ENCODE data around the gene LAP3. TPM values are rescaled to one million over a fixed set of nuclear protein-coding genes. Genes with fewer than 3 reads are reported as not detected.
"Not testable (repeated sequence)": the region's sequence is repeated elsewhere in the genome, so short reads cannot be mapped to it uniquely, and the experiment has no call there.

LAP3 gene
- total RNA-seq = 58.9 TPM
- long read RNA-seq, transcript LAP3-201 (13 exons, 2,213 nt) = major isoform, 129 of 141 reads
- long read RNA-seq, partial matches to known transcripts = 7 of 141 reads
- long read RNA-seq, other reads (novel, unspliced or antisense) = 4 of 141 reads

DNA sequence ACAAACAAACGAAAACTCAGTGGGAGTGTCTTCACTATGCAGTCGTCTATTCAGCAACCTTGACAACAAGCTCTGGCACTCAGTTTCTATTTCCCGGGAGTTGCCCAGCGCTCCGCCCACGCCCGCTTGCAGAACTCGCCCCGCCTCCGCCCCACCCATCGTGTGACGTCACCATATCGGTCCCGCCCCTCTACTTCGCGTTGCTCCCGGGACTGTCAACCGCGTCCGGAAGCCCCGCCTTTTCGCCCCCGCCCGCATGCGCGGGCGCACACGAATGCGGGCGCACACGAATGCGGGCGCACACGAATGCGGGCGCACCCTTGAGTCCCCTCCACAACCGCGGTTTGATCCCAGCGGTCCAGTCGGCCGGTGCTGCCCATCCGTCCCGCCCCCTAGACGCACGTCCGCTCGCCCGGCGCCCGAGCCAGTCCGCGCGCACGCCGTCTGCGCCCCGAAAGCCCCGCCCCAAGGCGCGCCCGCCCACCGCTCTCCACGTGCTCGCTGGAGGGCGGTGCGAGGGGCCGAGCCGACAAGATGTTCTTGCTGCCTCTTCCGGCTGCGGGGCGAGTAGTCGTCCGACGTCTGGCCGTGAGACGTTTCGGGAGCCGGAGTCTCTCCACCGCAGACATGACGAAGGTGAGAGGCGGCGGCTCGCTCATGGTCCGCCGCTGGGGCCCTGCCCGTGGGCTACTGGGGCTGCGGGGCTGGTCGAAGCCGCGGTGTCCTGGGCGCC lies at the start of gene LAP3:
LAP3 (plus strand) TSS at position 267 of the 733 bp plus-strand sequence; CDS start at position 535, 268 bp downstream.
- peak; percentile 100 for DNase-seq (ENCODE audit: low spot score)
- intact Hi-C loops (cut with DNase I) = loop anchor here (1.0 to 2.0 kb wide), 2 partner anchors 233 to 444 kb away; partner anchors contain the start of genes DCAF16, LCORL and NCAPG

DNA sequence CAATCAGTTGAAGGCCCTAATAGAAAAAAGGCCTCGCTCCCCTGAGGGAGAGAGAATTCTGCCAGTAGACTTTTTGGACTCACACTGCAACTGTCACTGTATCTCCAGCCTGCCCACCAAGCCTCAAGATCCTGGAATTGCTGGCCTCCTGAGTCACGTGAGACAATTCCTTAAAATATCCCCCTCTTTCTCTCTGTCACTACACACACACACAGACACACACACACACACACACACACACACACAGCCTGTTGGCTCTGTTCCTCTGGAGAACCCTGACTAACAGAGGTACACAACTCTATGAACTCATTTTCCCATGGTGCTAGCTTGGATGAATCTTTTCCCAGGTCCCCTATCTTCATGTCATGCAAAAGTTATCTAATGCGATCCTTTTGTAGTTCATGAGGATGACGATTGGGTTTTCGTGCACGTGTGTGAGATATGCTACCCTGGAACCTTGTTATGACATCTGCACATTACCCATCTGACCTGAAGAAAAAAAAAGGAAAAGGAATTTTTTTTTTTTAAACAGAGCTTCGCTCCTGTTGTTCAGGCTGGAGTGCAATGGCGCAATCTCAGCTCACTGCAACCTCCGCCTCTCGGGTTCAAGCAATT lies 48.3 kb upstream of the LAP3 start:
- intact Hi-C loops (cut with DNase I) = no loop called here
- no peak for DNase-seq (ENCODE audit: low spot score)

DNA sequence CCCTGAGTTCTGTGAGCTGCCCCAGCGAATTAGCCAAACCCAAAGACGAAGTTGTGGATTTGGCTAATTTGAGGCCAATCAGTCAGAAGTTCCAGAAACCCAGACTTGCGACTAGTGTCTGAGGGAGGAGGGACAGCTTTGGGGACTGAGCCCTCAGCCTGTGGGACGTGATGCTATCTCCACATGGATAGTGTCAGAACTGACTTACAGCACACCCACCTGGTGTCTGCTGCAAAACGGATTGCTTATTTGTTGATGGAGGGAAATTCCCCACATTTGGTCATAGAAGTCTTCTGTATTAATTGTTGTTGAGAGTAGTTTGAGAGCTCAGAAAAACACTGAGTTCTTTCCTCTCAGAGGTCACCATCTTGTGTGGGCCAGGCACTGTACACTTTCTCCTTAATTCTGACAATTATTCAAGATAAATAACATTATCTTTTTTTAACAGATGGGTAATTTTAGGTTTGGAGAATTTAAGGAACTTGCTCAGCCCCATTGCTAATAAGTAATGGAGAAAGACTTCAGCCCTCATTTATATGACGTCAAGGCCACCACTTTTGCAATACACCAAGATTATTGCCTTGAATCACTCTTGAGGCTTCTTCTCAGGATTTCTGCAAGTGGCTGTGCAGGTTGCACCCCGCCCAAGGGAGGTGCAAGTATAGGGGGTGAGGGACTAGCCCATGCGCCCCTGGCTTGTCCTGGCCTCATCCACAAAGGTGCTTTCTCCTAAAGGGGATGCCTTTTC lies 45.3 kb upstream of the LAP3 start:
- intact Hi-C loops (cut with DNase I) = no loop called here
- no peak for DNase-seq (ENCODE audit: low spot score)

DNA sequence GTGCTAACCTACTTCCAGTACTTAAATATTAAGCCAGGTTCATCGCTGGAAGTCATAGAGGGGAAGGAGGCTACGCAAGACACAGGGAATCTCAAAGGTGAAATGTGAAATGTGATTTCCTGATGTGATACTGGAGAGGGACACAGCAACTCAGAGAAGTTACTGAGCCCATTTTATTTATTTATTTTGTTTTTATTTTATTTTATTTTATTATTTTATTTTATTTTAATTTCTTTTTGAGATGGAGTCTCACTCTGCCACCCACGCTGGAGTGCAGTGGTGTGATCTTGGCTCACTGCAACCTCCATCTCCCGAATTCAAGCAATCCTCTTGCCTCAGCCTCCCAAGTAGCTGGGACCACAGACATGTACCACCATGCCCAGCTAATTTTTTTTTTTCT lies 42.3 kb upstream of the LAP3 start:
- intact Hi-C loops (cut with DNase I) = no loop called here
- no peak for DNase-seq (ENCODE audit: low spot score)

DNA sequence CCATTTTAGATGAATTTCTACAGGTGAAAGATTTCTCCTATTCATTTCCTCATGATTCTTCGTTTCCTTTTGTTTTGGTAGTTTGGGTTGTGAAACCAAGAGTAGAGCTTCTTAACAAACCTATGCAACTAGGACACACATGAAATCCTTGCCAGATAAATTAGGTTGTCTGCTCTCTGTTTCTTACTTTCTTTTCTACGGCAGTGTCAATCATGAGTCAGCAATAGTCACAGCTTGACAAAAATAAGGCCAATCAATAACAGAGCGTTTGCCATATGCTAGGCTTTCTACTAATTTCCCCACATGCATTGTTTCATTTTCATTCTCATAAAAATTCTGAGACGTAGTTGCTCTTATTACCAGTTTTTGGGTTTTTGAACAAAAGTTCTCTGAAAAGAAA lies 41.8 kb upstream of the LAP3 start:
- no peak for DNase-seq (ENCODE audit: low spot score)
- intact Hi-C loops (cut with DNase I) = no loop called here

DNA sequence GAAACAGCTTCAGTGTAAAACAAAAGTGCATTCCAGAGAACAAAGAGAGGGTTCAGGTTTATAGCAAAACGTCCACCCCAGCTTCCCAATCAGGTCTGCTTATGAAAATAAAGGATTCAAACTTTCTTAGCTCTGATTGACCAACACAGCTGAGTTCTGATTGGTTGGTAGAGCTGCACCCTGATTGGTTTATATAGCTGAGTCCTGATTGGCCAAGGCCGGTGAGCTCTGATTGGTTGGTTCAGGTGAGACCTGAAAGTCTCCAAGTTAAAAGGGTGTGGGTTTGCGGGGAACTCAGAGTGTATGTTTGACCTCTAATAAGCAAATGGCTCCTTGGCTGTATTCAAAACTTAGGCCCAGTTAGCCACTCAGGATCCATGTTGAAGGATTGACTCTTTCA lies 41.1 kb upstream of the LAP3 start:
- intact Hi-C loops (cut with DNase I) = no loop called here
- no peak for DNase-seq (ENCODE audit: low spot score)

DNA sequence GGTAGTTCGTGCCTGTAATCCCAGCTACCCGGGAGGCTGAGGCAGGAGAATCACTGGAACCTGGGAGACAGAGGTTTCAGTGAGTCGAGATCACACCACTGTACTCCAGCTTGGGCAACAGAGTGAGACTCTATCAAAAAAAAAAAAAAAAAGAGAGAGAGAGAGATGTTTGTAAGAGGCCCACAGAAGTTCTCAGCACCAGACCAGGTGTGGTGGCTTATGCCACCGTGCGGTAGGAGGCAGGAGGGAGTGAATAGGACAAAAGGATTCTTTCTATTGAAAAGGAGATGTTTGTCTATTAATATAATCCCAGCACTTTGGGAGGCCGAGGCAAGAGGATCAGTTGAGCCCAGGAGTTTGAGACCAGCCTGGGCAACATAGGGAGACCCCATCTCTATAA lies 39.9 kb upstream of the LAP3 start:
- DNase-seq (ENCODE audit: low spot score); intact Hi-C loops (cut with DNase I): not testable (repeated sequence)

DNA sequence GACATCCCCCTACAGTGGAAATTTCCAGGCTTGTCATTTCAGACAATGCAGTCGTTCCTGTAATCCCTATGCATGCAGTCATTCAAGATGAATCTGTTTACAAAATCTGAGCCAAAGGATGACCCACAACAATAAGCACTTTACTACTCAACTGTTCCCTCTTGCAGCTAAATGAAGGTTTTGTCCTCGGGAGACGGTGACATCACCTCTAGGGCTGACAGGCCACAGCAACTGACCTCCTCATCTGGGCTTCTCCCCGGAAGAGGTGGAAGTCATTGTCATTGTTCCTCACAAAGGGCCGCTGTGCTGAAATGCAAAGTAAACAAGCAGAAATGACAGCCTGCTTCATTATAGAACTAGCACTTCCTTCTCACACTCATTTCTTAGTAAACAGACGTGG lies 32.8 kb upstream of the LAP3 start:
- intact Hi-C loops (cut with DNase I) = no loop called here
- DNase-seq (ENCODE audit: low spot score) = no peak

DNA sequence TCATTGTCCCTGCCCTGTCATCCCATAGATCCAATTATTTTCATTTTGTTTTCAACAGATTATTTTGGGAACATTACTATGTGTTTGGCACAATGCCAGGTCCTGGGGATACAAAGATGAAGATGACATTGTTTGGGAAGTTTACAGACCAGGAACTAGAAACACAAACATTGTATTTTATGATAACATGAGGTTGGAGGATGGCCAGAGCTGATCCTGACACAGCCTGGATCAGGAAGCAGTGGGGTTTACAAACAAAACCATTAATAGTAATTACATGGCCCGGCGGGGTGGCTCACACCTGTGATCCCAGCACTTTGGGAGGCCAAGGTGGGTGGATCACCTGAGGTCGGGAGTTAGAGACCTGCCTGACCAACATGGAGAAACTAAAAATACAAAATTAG lies 32.2 kb upstream of the LAP3 start:
- no peak for DNase-seq (ENCODE audit: low spot score)
- intact Hi-C loops (cut with DNase I) = loop anchor here (5.0 kb wide), 2 partner anchors 262 to 1047 kb away; no protein-coding TSS in a partner anchor

DNA sequence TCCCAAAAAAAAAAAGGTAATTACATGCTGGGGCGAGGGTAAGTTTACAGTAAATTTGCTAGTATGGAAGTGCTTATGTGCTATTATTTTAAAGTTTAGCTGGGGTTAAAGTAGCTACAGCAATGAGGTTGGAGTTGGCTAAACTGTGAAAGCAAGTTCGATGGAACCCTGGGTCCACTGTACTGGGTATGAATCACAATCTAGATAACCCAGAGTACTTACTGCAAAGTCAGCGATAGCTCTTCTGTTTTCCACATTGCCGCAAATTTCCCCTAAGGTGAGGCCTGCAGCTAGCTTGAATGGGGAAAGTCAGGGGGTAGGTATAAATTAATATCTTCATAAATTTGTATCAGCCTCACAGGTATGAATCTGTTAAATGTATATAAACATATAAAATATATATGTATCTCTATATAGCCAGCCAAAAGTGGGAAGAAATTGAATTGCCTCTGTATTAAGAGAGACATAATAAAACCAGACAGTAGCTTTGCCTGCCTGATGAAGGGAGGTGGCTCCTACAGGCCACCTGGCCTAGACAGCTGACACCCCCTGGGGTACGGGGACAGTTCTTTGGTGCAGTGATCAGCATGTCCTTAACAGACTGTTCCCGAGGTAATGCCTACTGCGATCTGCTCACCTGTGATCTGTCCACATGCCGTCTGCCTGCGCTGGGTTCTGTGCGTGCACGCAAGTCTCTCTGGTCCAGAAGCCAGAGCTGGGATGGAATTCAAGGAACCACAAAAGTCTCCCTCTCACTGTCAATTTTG lies 31.4 kb upstream of the LAP3 start:
- intact Hi-C loops (cut with DNase I) = loop anchor here (5.0 kb wide), 2 partner anchors 262 to 1047 kb away; no protein-coding TSS in a partner anchor
- DNase-seq (ENCODE audit: low spot score) = no peak

DNA sequence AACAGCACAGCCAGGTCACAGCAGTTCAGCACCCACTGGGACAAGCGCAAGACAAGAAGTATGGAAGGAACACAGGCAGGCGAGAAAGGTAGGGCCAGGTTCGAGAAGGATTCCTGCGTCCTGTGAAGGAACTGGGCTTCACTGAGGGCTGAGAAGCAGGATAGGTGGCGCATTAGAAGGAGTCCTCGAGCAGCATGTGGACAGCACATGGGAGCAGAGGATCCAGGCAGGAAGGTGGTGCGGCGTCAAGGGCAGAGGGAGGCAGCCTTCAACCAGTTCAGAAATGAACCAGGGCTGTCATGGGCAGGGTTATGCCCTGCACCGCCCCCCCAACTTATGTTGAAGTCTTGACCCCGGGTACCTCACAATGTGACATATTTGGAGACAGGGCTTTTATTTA lies 30.8 kb upstream of the LAP3 start:
- intact Hi-C loops (cut with DNase I) = loop anchor here (5.0 kb wide), 2 partner anchors 261 to 1046 kb away; no protein-coding TSS in a partner anchor
- DNase-seq (ENCODE audit: low spot score) = no peak

DNA sequence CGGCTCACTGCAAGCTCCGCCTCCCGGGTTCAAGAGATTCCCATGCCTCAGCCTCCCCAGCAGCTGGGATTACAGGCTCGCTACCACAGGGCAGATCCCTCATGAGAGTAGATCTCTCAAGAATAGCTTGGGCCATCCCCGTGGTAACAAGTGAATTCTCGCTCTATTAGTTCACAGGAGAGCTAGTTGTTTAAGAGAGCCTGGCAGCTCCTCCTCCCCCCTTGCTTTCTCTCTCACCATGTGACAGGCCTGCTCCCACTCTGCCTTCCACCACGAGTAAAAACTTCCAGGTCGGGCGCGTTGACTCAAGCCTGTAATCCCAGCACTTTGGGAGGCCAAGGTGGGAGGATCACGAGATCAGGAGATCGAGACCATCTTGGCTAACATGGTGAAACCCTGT lies 30.3 kb upstream of the LAP3 start:
- DNase-seq (ENCODE audit: low spot score) = no peak
- intact Hi-C loops (cut with DNase I) = loop anchor here (5.0 kb wide), 2 partner anchors 261 to 1046 kb away; no protein-coding TSS in a partner anchor

DNA sequence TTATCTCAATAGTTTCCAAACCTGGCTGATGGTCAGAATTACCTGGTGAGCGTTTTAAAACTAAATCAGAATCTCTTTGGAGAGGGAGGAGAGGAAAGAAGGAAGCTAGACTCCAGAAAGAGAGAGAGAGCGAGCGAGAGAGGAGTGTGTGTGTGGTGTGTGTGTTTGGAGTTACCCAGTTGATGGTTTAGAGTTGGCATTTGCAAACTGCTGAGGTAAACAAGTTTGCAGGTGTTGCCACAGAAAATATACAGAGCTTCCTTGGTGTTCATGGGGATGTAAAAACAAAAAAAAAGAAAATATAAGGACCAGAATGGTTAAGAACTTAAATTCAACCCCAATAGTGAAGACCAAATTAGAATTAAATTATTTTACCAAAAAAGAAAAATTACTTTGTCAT lies 26.4 kb upstream of the LAP3 start:
- DNase-seq (ENCODE audit: low spot score) = no peak
- intact Hi-C loops (cut with DNase I) = no loop called here

DNA sequence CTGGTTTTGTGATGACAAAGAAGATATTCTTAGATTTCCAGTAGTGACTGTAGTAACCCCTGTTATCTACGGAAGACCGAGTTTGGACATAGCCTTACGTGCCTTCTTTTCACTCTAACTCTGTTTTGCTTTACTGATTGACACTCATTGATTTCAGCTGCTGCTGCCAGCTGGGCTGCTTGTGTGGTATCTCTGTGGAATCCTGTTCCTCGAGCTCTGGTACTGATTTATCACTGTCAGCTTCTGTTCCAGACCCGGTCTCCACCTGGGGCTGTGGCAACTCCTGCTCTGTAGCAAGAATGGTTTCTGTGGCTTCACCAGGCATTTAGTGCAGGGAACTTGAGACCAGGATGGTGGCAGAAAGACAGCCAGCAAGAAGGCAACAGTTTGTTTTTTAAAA lies 24.6 kb upstream of the LAP3 start:
- intact Hi-C loops (cut with DNase I) = no loop called here

DNA sequence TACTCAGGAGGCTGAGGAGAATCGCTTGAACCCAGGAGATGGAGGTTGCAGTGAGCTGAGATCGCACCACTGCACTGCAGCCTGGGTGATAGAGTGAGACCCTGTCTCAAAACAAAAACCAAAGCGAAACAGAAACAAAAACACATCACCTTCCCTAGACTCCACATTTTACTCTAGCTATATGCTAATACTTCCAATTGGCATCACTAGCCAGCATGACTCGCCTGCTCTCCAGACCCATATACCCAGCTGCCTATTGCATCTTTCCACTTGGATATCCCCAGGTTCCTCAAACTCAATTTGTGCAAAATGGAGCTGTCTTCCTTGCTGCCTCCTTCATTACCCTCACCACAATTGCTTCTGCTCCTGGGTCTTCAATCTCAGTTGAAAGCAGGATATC lies 22.4 kb upstream of the LAP3 start:
- intact Hi-C loops (cut with DNase I) = no loop called here
- DNase-seq (ENCODE audit: low spot score) = no peak

More for the DNA sequence above, 24.6 kb upstream of the LAP3 start:
- no peak for DNase-seq (ENCODE audit: low spot score)

DNA sequence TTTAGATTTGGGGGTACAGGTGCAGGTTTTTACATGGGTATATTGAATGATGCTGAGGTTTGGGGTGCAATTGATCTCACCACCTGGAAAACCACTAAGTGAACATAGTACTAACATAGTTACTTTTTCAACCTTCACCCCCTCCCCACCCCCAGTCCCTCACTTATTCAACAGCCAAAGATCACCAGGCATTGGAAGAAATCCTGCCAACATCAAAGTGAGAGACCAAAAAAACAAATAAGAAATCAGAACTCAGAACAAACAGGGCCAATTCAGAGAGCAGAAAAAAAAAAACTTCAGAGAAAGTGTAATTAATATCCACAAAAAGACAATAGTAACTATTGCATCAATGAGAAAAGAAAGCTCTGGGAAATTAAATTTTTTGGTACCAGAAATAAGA lies 20.5 kb upstream of the LAP3 start:
- DNase-seq (ENCODE audit: low spot score) = no peak
- intact Hi-C loops (cut with DNase I) = no loop called here

DNA sequence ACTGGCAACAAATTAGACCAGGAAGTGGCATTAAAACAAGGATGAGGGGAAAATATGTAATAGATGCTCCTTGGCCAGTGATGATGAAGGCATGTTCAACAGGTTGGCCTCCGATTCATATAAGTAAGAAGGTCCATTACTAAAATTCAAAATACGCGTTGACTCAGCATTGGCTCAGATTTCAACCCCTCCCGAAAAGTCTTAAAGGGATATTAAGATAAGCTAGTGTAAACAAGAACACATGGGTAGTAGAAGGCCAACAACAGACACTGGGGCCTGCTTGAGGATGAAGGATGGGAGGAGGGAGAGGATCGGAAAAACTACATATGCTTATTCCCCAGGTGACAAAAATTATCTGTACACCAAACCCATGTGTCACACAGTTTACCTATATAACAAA lies 19.1 kb upstream of the LAP3 start:
- intact Hi-C loops (cut with DNase I) = no loop called here
- DNase-seq (ENCODE audit: low spot score) = no peak

DNA sequence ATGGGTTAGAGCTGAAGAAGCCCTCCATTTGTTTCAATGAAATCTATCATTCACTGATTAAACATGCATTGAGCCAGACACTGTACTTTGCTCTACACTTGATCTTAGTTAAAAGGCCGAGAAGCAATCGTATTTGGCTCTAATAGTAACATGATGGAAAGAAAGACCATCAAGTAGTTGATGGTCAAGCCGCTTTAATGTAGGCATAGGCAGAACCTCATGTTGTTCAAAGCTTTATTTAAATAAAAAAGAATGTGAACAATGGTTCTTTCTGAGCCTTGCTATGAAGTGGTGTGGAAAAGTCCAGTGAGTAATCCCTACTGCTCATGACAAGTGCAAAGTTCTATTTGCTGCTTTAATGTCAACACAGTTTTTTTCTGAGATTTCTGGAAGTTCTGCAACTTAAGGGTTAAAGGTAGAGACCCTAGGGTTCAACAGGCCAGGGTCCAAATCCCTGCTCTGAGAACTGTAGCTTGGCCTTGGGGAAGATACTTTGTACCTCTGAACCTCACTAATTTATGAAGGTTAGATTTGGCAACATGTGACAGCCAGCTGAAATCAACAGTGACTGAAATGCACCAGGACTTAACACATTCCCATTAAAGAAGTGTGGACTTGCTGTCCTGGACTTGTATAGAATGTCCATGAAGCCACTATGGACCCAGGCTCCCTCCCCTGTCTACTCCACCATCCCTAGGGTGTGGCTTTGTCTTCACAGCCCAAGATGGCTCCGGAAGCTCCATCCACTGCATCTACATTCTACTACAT lies 17.9 kb upstream of the LAP3 start:
- intact Hi-C loops (cut with DNase I) = no loop called here

DNA sequence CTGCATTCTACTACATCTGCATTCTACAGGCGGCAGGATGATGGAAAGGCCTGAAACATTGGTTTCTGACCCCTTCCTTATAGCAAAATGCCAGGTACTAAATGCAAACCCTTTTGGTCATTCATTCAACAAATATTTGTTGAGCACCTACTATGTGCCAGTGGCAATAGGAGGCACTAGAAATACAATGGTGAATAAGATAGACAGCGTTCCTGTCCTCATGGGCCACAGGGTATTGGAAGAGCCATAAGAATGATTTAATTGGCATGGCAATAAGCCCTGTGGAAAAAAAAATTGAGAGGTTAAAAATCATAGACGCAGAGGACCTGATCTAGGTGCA lies 17.3 kb upstream of the LAP3 start:
- intact Hi-C loops (cut with DNase I) = no loop called here
- DNase-seq (ENCODE audit: low spot score) = no peak

More for the DNA sequence above, 17.9 kb upstream of the LAP3 start:
- no peak for DNase-seq (ENCODE audit: low spot score)

Measured in cardiac septum (tissue), 1 donor.